Mesenchymal stem cell (in vitro differentiated cells and primary cell): Measurements from ENCODE around the gene HEXA.
"Not testable (repeated sequence)": the region's sequence is repeated elsewhere in the genome, so short reads cannot be mapped to it uniquely, and the experiment has no call there.

ENCODE experiments used
- DNase-seq: peaks from one replicate; pipeline ENCODE4 v3.0.0-alpha.2; 2013
- H2AFZ ChIP-seq: one replicate; pipeline ENCODE4 v1.6.1; 2013; ENCODE audit warnings: low read depth, mild to moderate bottlenecking, control low read depth, inconsistent platforms, low read length, moderate library complexity
- H2AK5ac ChIP-seq: 2 replicates; pipeline ENCODE4 v1.6.1; 2013; ENCODE audit warnings: low read length, moderate library complexity, mild to moderate bottlenecking, inconsistent platforms; ENCODE audit not compliant: severe bottlenecking
- H2BK120ac ChIP-seq: one replicate; pipeline ENCODE4 v1.6.1; 2013; ENCODE audit warnings: low read depth, mild to moderate bottlenecking, inconsistent platforms, low read length, moderate library complexity
- H2BK12ac ChIP-seq, 2 experiments: one replicate each; pipeline ENCODE4 v1.6.1; 2013; ENCODE audit warnings: inconsistent platforms in 2 of 2, low read length in 2 of 2, mild to moderate bottlenecking in 2 of 2, moderate library complexity in 2 of 2, control low read depth in 1 of 2
- H2BK15ac ChIP-seq: one replicate; pipeline ENCODE4 v1.6.1; 2013; ENCODE audit warnings: mild to moderate bottlenecking, low read depth, inconsistent platforms; ENCODE audit not compliant: poor library complexity, severe bottlenecking
- H2BK5ac ChIP-seq: 2 replicates; pipeline ENCODE4 v1.6.1; 2013; ENCODE audit warnings: low read depth, mild to moderate bottlenecking, low read length, control low read depth, inconsistent platforms; ENCODE audit not compliant: poor library complexity, severe bottlenecking
- H3K14ac ChIP-seq, 2 experiments: one replicate each; pipeline ENCODE4 v1.6.1; 2013; ENCODE audit warnings: inconsistent platforms in 2 of 2, low read length in 2 of 2, control low read depth in 1 of 2, mild to moderate bottlenecking in 1 of 2, moderate library complexity in 1 of 2
- H3K18ac ChIP-seq, 2 experiments: one replicate each; pipeline ENCODE4 v1.6.1; 2013; ENCODE audit warnings: inconsistent platforms in 2 of 2, low read length in 2 of 2, control low read depth in 1 of 2, low read depth in 1 of 2, mild to moderate bottlenecking in 1 of 2
- H3K23ac ChIP-seq, 2 experiments: one replicate each; pipeline ENCODE4 v1.6.1; 2013; ENCODE audit warnings: inconsistent platforms in 2 of 2, low read length in 2 of 2, mild to moderate bottlenecking in 2 of 2, moderate library complexity in 2 of 2, control low read depth in 1 of 2
- H3K27ac ChIP-seq: 2 replicates; pipeline ENCODE4 v1.5.1; 2013; ENCODE audit warnings: mild to moderate bottlenecking, moderate library complexity, low read length, control low read depth, inconsistent platforms; ENCODE audit not compliant: poor library complexity, severe bottlenecking
- H3K27me3 ChIP-seq, 2 experiments: 2 replicates each; pipeline versions ENCODE4 v1.6.1 to v1.7.0; 2013; ENCODE audit warnings: low read length in 2 of 2, mild to moderate bottlenecking in 2 of 2, moderate library complexity in 2 of 2, control low read depth in 1 of 2, inconsistent platforms in 1 of 2; ENCODE audit not compliant: control insufficient read depth in 1 of 2, insufficient read depth in 1 of 2
- H3K36me3 ChIP-seq, 2 experiments: 2 replicates each; pipeline versions ENCODE4 v1.6.1 to v1.7.0; 2013; ENCODE audit warnings: low read length in 2 of 2, control low read depth in 1 of 2, inconsistent platforms in 1 of 2, low read depth in 1 of 2, mild to moderate bottlenecking in 1 of 2; ENCODE audit not compliant: insufficient read depth in 2 of 2, control insufficient read depth in 1 of 2
- H3K4ac ChIP-seq, 2 experiments: one replicate each; pipeline ENCODE4 v1.6.1; 2013; ENCODE audit warnings: inconsistent platforms in 2 of 2, low read length in 2 of 2, mild to moderate bottlenecking in 2 of 2, moderate library complexity in 2 of 2, control low read depth in 1 of 2, low read depth in 1 of 2
- H3K4me1 ChIP-seq: 2 replicates; pipeline ENCODE4 v1.6.1; 2013; ENCODE audit warnings: low read depth, low read length, control low read depth; ENCODE audit not compliant: control insufficient read depth, insufficient read depth
- H3K4me2 ChIP-seq: 2 replicates; pipeline ENCODE4 v1.6.1; 2013; ENCODE audit warnings: low read length, mild to moderate bottlenecking, inconsistent platforms; ENCODE audit not compliant: poor library complexity, severe bottlenecking
- H3K4me3 ChIP-seq, 2 experiments: 2 replicates each; pipeline versions ENCODE4 v1.5.1 to v1.7.0; 2013; ENCODE audit warnings: low read length in 2 of 2, mild to moderate bottlenecking in 2 of 2, control low read depth in 1 of 2, low read depth in 1 of 2; ENCODE audit not compliant: insufficient read depth in 1 of 2
- H3K79me1 ChIP-seq: replicated peaks from 2 replicates; pipeline ENCODE4 v1.6.1; 2013; ENCODE audit warnings: mild to moderate bottlenecking, control low read depth, low read length, inconsistent platforms; ENCODE audit not compliant: poor library complexity, severe bottlenecking
- H3K9ac ChIP-seq: 2 replicates; pipeline ENCODE4 v1.7.0; 2013; ENCODE audit warnings: mild to moderate bottlenecking, low read length, moderate library complexity
- H3K9me3 ChIP-seq: 2 replicates; pipeline ENCODE4 v1.7.0; 2013; ENCODE audit warnings: mild to moderate bottlenecking, low read length; ENCODE audit not compliant: control insufficient read depth
- H4K8ac ChIP-seq: one replicate; pipeline ENCODE4 v1.6.1; 2013; ENCODE audit warnings: inconsistent platforms, mild to moderate bottlenecking, low read length, moderate library complexity
- H4K91ac ChIP-seq: one replicate; pipeline ENCODE4 v1.6.1; 2013; ENCODE audit warnings: mild to moderate bottlenecking, low read length, inconsistent platforms
- WGBS: methylation state at CpG from one replicate; pipeline ENCODE4 v1.1.7; 2013; ENCODE audit warnings: mixed read lengths; 5-methylcytosine and 5-hydroxymethylcytosine counted together

The HEXA gene

DNA sequence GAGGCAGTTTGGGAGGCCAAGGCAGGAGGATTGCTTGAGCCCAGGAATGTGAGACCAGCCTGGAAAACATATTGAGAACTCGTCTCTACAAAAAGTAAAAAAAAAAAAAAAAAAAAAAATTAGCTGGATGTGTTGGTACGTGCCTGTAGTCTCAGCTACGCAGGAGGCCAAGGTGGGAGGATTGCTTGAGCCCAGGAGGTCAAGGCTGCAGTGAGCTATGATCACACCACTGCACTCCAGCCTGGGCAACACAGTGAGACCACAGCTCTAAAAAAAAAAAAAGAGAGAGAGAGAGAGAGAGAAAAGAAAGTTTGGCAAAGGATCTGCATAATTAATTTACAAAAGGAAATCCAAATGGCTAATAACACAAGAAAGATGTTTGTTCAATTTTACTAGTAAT lies 44.0 kb upstream of the HEXA start:
- not testable (repeated sequence) for H3K9ac ChIP-seq, H2BK120ac ChIP-seq, H2BK12ac ChIP-seq, H3K4me2 ChIP-seq, H3K79me1 ChIP-seq, H2BK5ac ChIP-seq, H3K4me3 ChIP-seq, H4K91ac ChIP-seq, H3K18ac ChIP-seq, H3K23ac ChIP-seq, H2AFZ ChIP-seq, H3K4me1 ChIP-seq, H2BK15ac ChIP-seq, H3K4ac ChIP-seq, H2AK5ac ChIP-seq, H3K14ac ChIP-seq, H4K8ac ChIP-seq, H3K36me3 ChIP-seq, DNase-seq, H3K27me3 ChIP-seq, H3K27ac ChIP-seq
- H3K9me3 ChIP-seq = peaks cover 11% of the 10 kb centered on the region
- WGBS = 78% methylated on average over 2 of the region's 3 CpGs

DNA sequence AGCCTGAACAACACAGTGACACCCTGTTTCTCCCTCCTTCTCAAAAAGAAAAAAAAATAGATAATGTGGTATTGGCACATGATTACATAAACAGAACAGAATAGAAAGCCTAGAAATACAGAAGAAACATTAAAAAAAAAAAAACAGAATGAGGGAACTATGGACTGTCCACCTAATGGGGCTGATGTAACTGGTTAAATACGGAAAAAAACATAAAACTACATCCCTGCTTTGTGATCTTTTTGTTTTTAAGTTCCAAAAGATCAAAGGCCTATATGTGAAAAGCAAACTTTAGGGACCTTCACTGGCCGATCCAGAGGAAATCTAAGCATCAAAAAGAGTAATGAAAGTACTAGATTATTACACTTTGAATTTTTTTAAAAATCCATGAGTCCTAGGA lies 39.5 kb upstream of the HEXA start:
- Histone ChIP-seq H3K18ac (no peak overlapping the region), H3K9ac (no peak overlapping the region), H3K14ac (no peak overlapping the region), H4K8ac (no peak overlapping the region), H3K36me3 (no peaks in the 10 kb centered on the region), H2BK15ac (no peak overlapping the region), H3K27me3 (peaks cover 0 to 4% of the 10 kb centered on the region in 2 experiments), H3K23ac (no peak overlapping the region), H2BK5ac (no peak overlapping the region), H3K79me1 (no peaks in the 10 kb centered on the region), H4K91ac (no peak overlapping the region), H3K4me1 (no peaks in the 10 kb centered on the region), H3K4me3 (no peak overlapping the region), H2BK120ac (no peak overlapping the region), H3K9me3 (peaks cover 5% of the 10 kb centered on the region), H2BK12ac (no peak overlapping the region), H2AFZ (no peak overlapping the region), H2AK5ac (no peak overlapping the region), H3K4me2 (no peak overlapping the region), H3K27ac (no peak overlapping the region), H3K4ac (no peak overlapping the region)
- DNase-seq = no peak
- no CpG with 5 or more reads among the region's 2 CpGs for WGBS

DNA sequence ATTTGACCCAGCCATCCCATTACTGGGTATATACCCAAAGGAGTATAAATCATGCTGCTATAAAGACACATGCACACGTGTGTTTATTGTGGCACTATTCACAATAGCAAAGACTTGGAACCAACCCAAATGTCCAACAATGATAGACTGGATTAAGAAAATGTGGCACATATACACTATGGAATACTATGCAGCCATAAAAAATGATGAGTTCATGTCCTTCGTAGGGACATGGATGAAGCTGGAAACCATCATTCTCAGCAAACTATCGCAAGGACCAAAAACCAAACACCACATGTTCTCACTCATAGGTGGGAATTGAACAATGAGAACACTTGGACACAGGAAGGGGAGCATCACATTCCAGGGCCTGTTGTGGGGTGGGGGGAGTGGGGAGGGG lies 37.5 kb upstream of the HEXA start:
- not testable (repeated sequence) for H3K79me1 ChIP-seq, H3K4me2 ChIP-seq, H4K91ac ChIP-seq, H3K36me3 ChIP-seq, H3K9me3 ChIP-seq, H3K9ac ChIP-seq, H2AFZ ChIP-seq, H3K27ac ChIP-seq, H3K18ac ChIP-seq, H3K14ac ChIP-seq, H3K4ac ChIP-seq, H3K4me3 ChIP-seq, H3K4me1 ChIP-seq, H2BK15ac ChIP-seq, H2BK12ac ChIP-seq, H2BK5ac ChIP-seq, H2AK5ac ChIP-seq, H3K23ac ChIP-seq, H2BK120ac ChIP-seq, H4K8ac ChIP-seq, DNase-seq
- H3K27me3 ChIP-seq = peaks cover 2 to 15% of the 10 kb centered on the region in 2 experiments
- WGBS = no CpG with 5 or more reads among the region's 3 CpGs

DNA sequence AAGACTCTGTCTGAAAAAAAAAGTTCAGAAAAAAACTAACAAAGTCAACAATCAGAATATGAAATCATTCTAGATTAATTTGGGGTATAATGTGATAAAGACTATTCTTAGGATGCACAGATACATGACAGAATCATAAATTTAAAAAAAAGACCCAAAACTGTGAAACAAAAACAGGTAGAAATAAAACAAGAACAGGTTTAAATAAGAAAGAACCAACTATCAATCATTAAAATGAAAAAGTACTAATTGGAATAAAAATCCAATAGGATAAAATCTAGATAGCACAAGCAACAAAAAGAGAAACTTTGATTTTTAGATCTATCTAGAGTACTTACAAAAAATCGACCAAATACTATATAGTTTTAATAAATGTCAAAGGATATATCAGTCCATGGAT lies 35.7 kb upstream of the HEXA start:
- no peaks in the 10 kb centered on the region for H3K79me1 ChIP-seq
- no peak overlapping the region for H3K18ac ChIP-seq
- H3K36me3 ChIP-seq = no peaks in the 10 kb centered on the region
- no CpG with 5 or more reads among the region's 1 CpG for WGBS
- DNase-seq = no peak
- H4K91ac ChIP-seq = no peak overlapping the region
- H3K23ac ChIP-seq = no peak overlapping the region
- H3K4me3 ChIP-seq = no peak overlapping the region
- H2AFZ ChIP-seq = no peak overlapping the region
- H2BK5ac ChIP-seq = no peak overlapping the region
- no peak overlapping the region for H2AK5ac ChIP-seq
- no peak overlapping the region for H2BK15ac ChIP-seq
- no peak overlapping the region for H3K27ac ChIP-seq
- H3K14ac ChIP-seq = no peak overlapping the region
- H2BK12ac ChIP-seq = no peak overlapping the region
- H3K4me2 ChIP-seq = no peak overlapping the region
- no peak overlapping the region for H3K4ac ChIP-seq
- H2BK120ac ChIP-seq = no peak overlapping the region
- peaks cover 5% of the 10 kb centered on the region for H3K9me3 ChIP-seq
- peaks cover 19 to 33% of the 10 kb centered on the region in 2 experiments for H3K27me3 ChIP-seq
- no peaks in the 10 kb centered on the region for H3K4me1 ChIP-seq
- H3K9ac ChIP-seq = no peak overlapping the region
- H4K8ac ChIP-seq = no peak overlapping the region
